HG03175 (cell line): ENCODE results near the gene ABCD1.

Experiments
- ATAC-seq: cut with Tn5 transposase; IDR thresholded peaks from one replicate; pipeline ENCODE4 v1.9.1; 2021; ENCODE audit warnings: mild to moderate bottlenecking, moderate library complexity; ENCODE audit not compliant: unreplicated experiment

The ABCD1 gene

GRCh38 chrX:153771415-153772315, 47.0 kb downstream of the ABCD1 start:
- ATAC-seq, result no peak

- ATAC-seq, result no peak
Observed at GRCh38 chrX:153772316-153773217, 47.9 kb downstream of the ABCD1 start.

- no peak for ATAC-seq
Observed at GRCh38 chrX:153773218-153773611, 48.6 kb downstream of the ABCD1 start.

GRCh38 chrX:153773741-153774575, 49.3 kb downstream of the ABCD1 start:
- no peak for ATAC-seq

GRCh38 chrX:153774576-153775292, 50.1 kb downstream of the ABCD1 start:
- ATAC-seq, result no peak

- ATAC-seq, result no peak
Observed at GRCh38 chrX:153775293-153776119, 50.9 kb downstream of the ABCD1 start.

- no peak for ATAC-seq
Observed at GRCh38 chrX:153776120-153776599, 51.5 kb downstream of the ABCD1 start.

- ATAC-seq, result no peak
Observed at GRCh38 chrX:153776611-153777045, 52.0 kb downstream of the ABCD1 start.

- ATAC-seq, result no peak
Observed at GRCh38 chrX:153777261-153778090, 52.8 kb downstream of the ABCD1 start.

GRCh38 chrX:153778181-153778580, 53.5 kb downstream of the ABCD1 start:
- no peak for ATAC-seq

- ATAC-seq, result no peak
Observed at GRCh38 chrX:153778684-153779101, 54.0 kb downstream of the ABCD1 start.

GRCh38 chrX:153779891-153780677, 55.4 kb downstream of the ABCD1 start:
- no peak for ATAC-seq

- ATAC-seq, result no peak
Observed at GRCh38 chrX:153780678-153781427, 56.2 kb downstream of the ABCD1 start, which contains the start of gene SRPK3. Gene SRPK3, plus strand, starts transcription at chrX:153781041. Its CDS starts 46 bp downstream, at chrX:153781087.

GRCh38 chrX:153781428-153782047, 56.9 kb downstream of the ABCD1 start:
- ATAC-seq, result no peak

GRCh38 chrX:153782313-153782712, 57.7 kb downstream of the ABCD1 start:
- no peak for ATAC-seq

- no peak for ATAC-seq
Observed at GRCh38 chrX:153782871-153783270, 58.2 kb downstream of the ABCD1 start.
